Progenitor cell of endocrine pancreas (in vitro differentiated cells): ENCODE data around the gene SEMA3C. TPM values are rescaled to one million over a fixed set of nuclear protein-coding genes. Genes with fewer than 3 reads are reported as not detected.

Experiments used
- DNase-seq: peaks from one replicate; pipeline ENCODE4 v3.0.0; 2021; ENCODE audit warnings: low spot score; ENCODE audit not compliant: unreplicated experiment
- H3K27ac Mint-ChIP-seq: 2 replicates; pipeline ENCODE4 v1.8.0; 2021; ENCODE audit warnings: mild to moderate bottlenecking, moderate library complexity, mixed read lengths
- H3K27me3 Mint-ChIP-seq: 2 replicates; pipeline ENCODE4 v1.8.0; 2021; ENCODE audit warnings: mixed read lengths
- H3K36me3 Mint-ChIP-seq: 2 replicates; pipeline ENCODE4 v1.8.0; 2022; ENCODE audit warnings: mixed read lengths; ENCODE audit not compliant: insufficient read depth
- H3K4me1 Mint-ChIP-seq: 2 replicates; pipeline ENCODE4 v1.8.0; 2021; ENCODE audit warnings: low read depth, mixed read lengths
- H3K4me3 Mint-ChIP-seq: 2 replicates; pipeline ENCODE4 v1.8.0; 2021; ENCODE audit warnings: low read depth, mild to moderate bottlenecking, moderate library complexity, mixed read lengths
- H3K9me3 Mint-ChIP-seq: 2 replicates; pipeline ENCODE4 v1.8.0; 2021; ENCODE audit warnings: low read depth, mixed read lengths
- total RNA-seq: library from RNA; stranded (reverse); gene quantifications from 2 replicates; pipeline ENCODE4 v1.2.1, GENCODE V29; 2021
- TF ChIP-seq, protein P1 (sequence below): fragments of 200-600 bp; sonication (generic); IDR thresholded peaks from one replicate; pipeline ENCODE4 v1.5.0; 2021; ENCODE audit warnings: antibody characterized with exemption, mild to moderate bottlenecking; ENCODE audit not compliant: unreplicated experiment

SEMA3C gene
- total RNA-seq, 1 donor from 2014 or later = 136 TPM

DNA sequence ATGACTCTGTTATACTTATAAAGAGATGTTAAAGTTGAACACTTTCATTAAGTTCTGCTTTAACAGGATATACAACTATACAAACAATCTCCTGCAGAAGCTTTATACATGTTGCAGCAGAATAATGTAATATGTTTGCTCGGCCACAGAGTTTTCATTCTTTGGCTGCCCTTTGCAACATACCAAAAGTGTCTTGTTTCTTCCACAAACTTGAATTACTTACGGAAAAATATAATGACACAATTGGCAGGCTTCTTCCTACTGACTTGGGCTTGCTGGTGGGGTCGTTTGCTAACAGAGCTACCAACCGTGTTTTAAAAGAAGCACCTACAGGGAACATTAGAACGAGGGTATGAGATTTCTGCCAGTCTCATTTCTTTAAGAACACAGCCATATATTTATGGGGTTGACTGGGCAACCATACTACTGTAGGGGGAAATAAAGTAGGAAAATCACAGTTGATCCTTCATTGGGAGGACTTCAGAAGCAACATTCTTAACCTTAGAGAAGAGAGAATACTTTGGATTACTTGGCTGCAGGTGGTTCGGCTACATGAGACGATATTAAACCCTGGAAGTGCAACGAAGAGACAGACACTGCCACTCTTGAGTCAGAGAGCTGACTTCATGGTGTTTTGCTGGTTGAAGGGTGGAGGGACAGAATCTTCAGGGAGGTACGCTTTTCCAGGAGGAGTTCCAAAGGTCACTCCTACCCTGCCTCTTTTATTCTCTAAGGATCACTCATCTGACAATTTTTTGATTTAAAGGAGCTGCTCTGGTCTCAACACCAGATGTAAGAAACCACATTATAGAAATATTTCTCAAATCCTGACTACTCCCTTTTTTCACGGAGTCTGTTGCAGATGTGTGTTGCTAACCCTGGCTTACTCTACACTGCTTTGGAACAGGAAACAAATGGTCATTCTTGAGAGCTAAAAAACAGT, 123.9 kb downstream of the SEMA3C start:
- H3K36me3 Mint-ChIP-seq = peaks cover 33% of the 10 kb centered on the region
- no peak for DNase-seq
- H3K27me3 Mint-ChIP-seq = no peaks in the 10 kb centered on the region
- H3K4me1 Mint-ChIP-seq = peaks cover 39% of the 10 kb centered on the region
- H3K27ac Mint-ChIP-seq = peak overlapping the region; percentile 69
- no peak overlapping the region for H3K4me3 Mint-ChIP-seq
- no peaks in the 10 kb centered on the region for H3K9me3 Mint-ChIP-seq
- TF ChIP-seq, protein P1, sequence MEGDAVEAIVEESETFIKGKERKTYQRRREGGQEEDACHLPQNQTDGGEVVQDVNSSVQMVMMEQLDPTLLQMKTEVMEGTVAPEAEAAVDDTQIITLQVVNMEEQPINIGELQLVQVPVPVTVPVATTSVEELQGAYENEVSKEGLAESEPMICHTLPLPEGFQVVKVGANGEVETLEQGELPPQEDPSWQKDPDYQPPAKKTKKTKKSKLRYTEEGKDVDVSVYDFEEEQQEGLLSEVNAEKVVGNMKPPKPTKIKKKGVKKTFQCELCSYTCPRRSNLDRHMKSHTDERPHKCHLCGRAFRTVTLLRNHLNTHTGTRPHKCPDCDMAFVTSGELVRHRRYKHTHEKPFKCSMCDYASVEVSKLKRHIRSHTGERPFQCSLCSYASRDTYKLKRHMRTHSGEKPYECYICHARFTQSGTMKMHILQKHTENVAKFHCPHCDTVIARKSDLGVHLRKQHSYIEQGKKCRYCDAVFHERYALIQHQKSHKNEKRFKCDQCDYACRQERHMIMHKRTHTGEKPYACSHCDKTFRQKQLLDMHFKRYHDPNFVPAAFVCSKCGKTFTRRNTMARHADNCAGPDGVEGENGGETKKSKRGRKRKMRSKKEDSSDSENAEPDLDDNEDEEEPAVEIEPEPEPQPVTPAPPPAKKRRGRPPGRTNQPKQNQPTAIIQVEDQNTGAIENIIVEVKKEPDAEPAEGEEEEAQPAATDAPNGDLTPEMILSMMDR = no peak

DNA sequence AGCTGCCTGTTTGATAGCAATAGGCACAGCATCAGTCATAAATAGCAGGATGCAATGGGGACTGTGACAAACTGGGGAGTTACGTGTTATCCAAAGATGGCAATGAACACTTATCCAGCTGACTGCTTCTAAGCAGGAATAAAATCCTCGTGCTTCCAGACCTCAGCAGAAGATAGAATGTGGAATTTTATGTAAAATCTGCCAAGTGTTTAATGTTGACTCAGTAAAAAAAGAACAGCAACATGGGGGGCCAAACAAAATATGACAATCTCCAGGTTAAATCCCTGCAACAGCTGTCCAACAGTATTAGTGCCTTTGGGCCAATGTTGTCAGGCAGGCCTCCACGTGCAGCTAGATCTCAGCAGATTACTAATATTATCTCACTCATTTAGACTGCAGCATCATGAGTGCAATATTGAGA, 127.3 kb downstream of the SEMA3C start:
- peaks cover 43% of the 10 kb centered on the region for H3K4me1 Mint-ChIP-seq
- no peak overlapping the region for H3K27ac Mint-ChIP-seq
- TF ChIP-seq, protein P1 = no peak
- no peaks in the 10 kb centered on the region for H3K27me3 Mint-ChIP-seq
- no peak for DNase-seq
- H3K9me3 Mint-ChIP-seq = no peaks in the 10 kb centered on the region
- no peak overlapping the region for H3K4me3 Mint-ChIP-seq
- H3K36me3 Mint-ChIP-seq = peaks cover 44% of the 10 kb centered on the region

DNA sequence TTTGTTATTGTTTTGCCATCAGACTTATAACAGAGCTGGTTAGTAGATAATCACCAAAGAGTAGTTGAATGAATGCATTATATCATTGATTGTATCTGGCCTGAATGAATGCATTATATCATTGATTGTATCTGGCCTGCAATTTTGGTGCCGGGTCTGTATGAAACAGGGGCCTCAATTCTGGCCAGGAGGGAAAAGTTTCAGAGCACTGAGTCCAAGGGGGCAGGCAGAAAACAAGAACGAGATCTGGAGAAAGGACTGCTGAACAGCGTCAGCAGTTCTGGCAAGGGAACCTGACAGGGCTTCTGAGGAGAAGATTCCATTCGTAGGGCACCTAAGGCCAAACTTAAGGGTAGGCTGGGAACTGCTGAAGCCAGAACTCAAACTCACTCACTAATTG, 128.0 kb downstream of the SEMA3C start:
- Mint-ChIP-seq H3K27me3 (no peaks in the 10 kb centered on the region), H3K9me3 (no peaks in the 10 kb centered on the region), H3K4me1 (peaks cover 43% of the 10 kb centered on the region), H3K4me3 (no peak overlapping the region), H3K36me3 (peaks cover 41% of the 10 kb centered on the region), H3K27ac (no peak overlapping the region)
- TF ChIP-seq, protein P1 = no peak
- DNase-seq = no peak

DNA sequence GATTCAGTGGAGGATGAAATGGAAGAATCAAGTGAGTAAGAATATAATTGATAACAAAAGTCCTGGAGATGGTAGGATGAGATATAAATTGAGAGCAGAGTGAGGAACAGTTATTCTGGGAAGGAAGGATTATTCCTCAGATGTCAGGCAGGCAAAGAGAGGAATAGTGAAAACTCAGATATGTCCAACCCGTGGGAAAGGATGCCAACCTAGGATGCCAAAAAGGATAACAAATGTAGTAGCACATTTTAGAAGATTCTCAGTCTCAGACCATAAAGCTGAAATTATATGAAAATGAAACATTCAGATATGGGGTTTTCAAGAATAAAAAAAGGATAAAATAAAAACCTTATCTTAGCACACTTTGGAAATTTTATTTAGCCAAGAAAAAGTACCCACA, 131.1 kb downstream of the SEMA3C start:
- Mint-ChIP-seq H3K4me1 (peaks cover 21% of the 10 kb centered on the region), H3K9me3 (no peaks in the 10 kb centered on the region), H3K27me3 (no peaks in the 10 kb centered on the region), H3K4me3 (no peak overlapping the region), H3K27ac (no peak overlapping the region), H3K36me3 (peaks cover 29% of the 10 kb centered on the region)
- TF ChIP-seq, protein P1 = no peak
- no peak for DNase-seq

DNA sequence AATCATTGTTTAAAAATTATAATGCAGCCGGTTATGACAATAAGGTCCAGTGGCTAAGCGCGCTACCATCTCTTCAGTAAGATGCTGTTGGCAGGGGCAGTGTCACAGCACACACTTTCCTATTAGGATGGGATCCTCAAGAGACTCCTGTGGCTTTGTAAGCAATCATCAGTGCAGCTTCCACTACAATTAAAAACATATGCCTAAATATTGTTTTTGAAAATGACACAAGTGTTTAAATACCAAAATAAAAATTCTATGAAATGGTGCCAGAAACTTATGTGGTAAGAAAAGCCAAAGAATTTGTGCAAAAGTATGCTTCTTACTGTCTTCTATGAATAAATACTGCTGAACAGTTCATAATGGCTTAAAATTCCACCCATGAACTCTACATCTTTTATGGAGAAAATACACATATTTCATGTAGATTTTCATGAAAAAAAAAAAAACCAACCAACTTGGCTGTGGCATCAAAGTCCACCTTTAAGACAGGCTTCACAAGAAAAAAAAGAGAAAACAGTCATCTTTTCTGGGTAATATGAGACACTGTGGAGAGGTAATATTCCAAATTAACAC, 132.8 kb downstream of the SEMA3C start:
- TF ChIP-seq, protein P1 = no peak
- no peaks in the 10 kb centered on the region for H3K27me3 Mint-ChIP-seq
- H3K4me1 Mint-ChIP-seq = peaks cover 12% of the 10 kb centered on the region
- H3K9me3 Mint-ChIP-seq = no peaks in the 10 kb centered on the region
- DNase-seq = no peak
- peaks cover 33% of the 10 kb centered on the region for H3K36me3 Mint-ChIP-seq
- H3K4me3 Mint-ChIP-seq = no peak overlapping the region
- no peak overlapping the region for H3K27ac Mint-ChIP-seq
